Myocyte (in vitro differentiated cells): ENCODE results near the gene ZBTB49. TPM values are rescaled to one million over a fixed set of nuclear protein-coding genes. Genes with fewer than 3 reads are reported as not detected.
"Not testable (repeated sequence)": the region's sequence is repeated elsewhere in the genome, so short reads cannot be mapped to it uniquely, and the experiment has no call there.

Experiments used
- DNase-seq: peaks from one replicate; pipeline ENCODE4 v3.0.0-alpha.2; 2012; ENCODE audit warnings: low read depth
- polyA plus RNA-seq: library from polyadenylated mRNA; unstranded; fragments of >200 nt; gene quantifications from one replicate; pipeline ENCODE4 v1.2.1, GENCODE V29; 2012; ENCODE audit warnings: missing spikeins
- total RNA-seq: library from RNA; depleted of rRNA; stranded (reverse); fragments of >200 nt; gene quantifications from 2 replicates; pipeline ENCODE4 v1.2.3, GENCODE V29; 2014

ZBTB49 gene, protein sequence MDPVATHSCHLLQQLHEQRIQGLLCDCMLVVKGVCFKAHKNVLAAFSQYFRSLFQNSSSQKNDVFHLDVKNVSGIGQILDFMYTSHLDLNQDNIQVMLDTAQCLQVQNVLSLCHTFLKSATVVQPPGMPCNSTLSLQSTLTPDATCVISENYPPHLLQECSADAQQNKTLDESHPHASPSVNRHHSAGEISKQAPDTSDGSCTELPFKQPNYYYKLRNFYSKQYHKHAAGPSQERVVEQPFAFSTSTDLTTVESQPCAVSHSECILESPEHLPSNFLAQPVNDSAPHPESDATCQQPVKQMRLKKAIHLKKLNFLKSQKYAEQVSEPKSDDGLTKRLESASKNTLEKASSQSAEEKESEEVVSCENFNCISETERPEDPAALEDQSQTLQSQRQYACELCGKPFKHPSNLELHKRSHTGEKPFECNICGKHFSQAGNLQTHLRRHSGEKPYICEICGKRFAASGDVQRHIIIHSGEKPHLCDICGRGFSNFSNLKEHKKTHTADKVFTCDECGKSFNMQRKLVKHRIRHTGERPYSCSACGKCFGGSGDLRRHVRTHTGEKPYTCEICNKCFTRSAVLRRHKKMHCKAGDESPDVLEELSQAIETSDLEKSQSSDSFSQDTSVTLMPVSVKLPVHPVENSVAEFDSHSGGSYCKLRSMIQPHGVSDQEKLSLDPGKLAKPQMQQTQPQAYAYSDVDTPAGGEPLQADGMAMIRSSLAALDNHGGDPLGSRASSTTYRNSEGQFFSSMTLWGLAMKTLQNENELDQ
- total RNA-seq: 2.2 and 8.7 TPM in 2 replicates
- polyA plus RNA-seq: 2.8 TPM

- peak; percentile 92 for DNase-seq
Measured at GRCh38 chr4:4289941-4290850, at the start of gene ZBTB49, which contains the start of gene LYAR. Gene ZBTB49, plus strand, starts transcription at chr4:4290251. Its CDS starts 9,695 bp downstream, at chr4:4299946. Gene LYAR, minus strand, starts transcription at chr4:4290154. Its CDS starts 6,412 bp downstream, at chr4:4283742.

DNA sequence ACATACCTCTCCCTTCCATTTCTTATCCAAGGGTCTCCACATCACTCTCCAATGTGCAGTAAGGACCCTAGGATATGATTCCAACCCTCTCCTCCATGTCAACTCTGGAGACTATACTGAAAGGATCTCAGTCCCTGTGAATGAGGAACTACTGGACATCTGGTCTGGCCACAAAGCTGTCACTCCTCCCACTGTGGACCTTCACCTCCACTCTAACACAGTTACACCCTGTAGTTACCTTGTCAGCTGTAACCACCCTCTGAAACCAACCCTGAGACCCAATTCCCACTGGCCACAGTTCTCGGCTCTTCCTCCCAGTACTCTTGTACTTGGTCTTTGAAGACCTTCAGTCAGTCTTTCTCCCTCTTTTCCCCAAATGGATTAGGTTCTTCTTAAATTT lies 44.9 kb upstream of the ZBTB49 start:
- no peak for DNase-seq

GRCh38 chr4:4247696-4248028 lies 42.4 kb upstream of the ZBTB49 start:
- DNase-seq: no peak

- peak; percentile 95 for DNase-seq
Measured at GRCh38 chr4:4248029-4248884, 41.8 kb upstream of the ZBTB49 start, which contains the start of gene TMEM128. Gene TMEM128, minus strand, starts transcription at chr4:4248223. Its CDS starts 21 bp downstream, at chr4:4248202.

- DNase-seq: no peak
Measured at GRCh38 chr4:4248885-4249203, 41.2 kb upstream of the ZBTB49 start.

GRCh38 chr4:4249342-4249741 lies 40.7 kb upstream of the ZBTB49 start:
- DNase-seq: not testable (repeated sequence)

DNA sequence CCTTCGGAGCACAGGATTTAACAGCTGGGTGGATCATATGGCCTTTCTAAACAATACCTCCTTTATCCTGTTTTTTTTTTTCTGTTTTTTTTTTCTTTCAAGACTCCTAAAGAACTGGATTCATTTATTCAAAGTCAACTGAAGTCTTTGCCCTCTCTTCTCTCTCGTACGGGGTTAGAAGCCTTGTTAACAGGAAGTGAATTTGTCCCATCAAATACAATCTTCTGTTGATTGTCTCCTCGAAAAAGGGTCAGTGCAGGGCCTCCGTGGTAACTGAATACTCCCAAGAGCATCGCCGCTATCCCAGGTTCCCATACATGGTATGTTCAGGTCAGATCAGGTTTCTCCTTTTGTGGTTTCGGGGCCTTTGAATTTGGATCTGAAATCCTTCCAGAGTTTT lies 40.2 kb upstream of the ZBTB49 start:
- DNase-seq: no peak

GRCh38 chr4:4254199-4254598 lies 35.9 kb upstream of the ZBTB49 start:
- DNase-seq: no peak

DNA sequence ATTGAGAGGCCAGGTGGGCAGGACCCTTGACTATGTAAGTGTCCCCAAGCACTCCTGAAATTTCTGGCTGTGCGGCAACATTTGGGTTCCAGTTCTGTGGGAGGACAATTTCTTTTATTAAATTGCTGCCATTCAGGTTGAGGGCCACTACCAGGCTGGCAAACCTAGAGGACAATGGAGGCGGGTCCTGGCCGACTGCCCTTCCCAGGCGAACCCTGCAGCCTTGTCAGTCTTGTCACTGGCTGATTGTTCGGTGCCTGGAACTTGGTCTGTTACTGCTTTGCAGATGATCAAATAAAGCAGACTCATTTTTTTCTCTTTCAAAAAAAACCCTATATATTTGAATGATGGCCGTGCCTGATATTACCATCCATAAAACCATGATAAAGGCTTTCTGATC lies 35.4 kb upstream of the ZBTB49 start:
- DNase-seq: no peak

DNA sequence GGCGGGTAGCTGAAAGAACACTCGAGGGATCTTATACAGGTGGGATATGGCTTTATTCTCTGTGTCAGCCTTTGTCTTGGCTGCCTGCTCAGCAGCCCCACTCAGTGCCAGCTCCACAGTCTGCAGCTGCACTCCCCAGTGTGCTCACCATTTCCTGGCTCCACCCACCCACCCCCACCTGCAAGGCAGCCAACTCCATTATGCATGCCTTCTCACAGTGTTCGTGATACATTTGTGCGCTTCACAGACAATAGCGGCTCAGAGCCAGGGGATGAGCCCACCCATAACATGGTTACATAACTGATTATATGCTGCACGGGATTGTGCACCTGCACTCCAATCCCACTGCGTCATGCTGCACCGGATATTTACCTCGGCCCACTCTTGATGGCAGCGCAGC lies 33.3 kb upstream of the ZBTB49 start:
- no peak for DNase-seq

DNA sequence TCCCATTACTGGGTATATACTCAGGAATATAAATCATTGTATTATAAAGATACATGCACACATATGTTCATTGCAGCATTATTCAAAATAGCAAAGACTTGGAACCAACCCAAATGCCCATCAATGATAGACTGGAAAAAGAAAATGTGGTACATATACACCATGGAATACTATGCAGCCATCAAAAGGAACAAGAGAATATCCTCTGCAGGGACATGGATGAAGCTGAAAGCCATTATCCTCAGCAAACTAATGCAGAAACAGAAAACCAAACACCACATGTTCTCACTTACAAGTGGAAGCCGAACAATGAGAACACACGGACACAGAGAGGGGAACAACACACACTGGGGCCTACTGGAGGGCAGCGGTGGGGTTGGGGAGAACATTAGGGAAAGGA lies 32.3 kb upstream of the ZBTB49 start:
- not testable (repeated sequence) for DNase-seq

DNA sequence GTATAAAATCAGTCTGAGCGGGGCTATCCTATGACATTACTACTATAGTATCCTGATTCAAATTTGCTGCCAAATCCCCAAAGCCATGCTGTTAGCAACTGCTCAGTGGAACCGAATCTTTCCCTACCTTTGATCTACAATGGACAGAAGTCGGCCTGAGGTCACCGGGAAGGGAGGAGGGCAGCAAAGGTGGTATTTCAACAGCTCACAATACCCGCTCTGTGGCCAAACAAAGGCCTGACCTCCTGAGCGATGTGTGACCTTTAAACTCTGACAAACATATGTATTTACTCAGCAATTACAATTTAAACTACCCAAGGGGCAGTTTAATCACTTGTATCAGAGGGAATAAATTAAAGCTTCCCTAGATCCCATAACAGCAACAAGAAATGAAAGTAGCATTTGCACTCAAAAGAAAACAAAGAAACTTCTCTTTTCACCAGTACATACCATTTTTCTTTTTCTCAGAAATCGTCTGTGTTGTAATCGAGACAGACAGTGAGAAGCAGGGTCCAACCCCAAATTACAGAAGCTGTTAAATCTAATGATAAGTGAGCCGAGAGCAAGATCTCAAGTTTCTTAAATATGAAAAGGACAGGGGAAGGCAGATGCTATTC lies 30.5 kb upstream of the ZBTB49 start:
- DNase-seq: no peak

DNA sequence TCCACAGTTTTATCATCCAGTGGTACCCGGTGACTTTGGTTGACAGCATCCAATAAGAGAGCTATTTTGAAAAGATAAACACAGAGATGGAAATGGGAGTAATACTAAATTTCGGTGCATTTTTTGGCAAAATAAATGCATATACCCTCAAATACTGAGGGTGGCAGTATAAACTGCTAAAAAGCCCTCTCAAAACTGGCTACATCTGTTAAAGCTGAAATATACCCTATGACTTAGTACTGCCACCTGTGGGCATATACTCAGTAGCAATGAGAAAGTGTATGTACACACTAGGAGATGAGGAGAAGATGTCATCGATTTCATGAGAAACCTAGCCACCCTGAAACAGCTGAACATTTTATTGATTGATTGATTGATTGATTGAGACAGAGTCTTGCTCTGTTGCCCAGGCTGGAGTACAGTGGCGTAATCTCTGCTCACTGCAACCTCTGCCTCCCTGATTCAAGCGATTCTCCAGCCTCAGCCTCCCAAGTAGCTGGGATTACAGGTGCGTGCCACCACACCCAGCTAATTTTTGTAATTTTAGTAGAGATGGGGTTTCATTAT lies 29.8 kb upstream of the ZBTB49 start:
- DNase-seq: peak; percentile 43

GRCh38 chr4:4267981-4268380 lies 22.1 kb upstream of the ZBTB49 start:
- DNase-seq: peak; percentile 18

DNA sequence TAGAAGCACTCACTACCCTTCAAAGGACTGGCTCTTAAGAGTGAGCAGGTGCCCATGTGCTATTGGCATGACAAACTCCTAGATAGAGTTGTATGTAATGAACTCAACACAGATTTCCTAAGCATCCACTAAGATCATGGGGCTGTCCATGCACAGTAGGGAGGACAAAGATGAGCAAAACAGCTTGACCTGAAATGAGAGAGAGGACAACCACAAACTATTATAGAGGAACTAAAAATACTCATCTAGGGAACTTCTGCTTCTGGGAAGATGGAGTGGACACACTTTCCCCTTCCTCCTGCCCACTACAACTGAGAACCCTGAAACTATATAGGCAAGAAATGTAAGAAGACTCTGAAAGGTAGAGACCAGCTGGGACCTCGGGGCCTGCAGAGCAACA lies 21.3 kb upstream of the ZBTB49 start:
- peak; percentile 21 for DNase-seq

- no peak for DNase-seq
Measured at GRCh38 chr4:4269331-4269731, 20.7 kb upstream of the ZBTB49 start.

DNA sequence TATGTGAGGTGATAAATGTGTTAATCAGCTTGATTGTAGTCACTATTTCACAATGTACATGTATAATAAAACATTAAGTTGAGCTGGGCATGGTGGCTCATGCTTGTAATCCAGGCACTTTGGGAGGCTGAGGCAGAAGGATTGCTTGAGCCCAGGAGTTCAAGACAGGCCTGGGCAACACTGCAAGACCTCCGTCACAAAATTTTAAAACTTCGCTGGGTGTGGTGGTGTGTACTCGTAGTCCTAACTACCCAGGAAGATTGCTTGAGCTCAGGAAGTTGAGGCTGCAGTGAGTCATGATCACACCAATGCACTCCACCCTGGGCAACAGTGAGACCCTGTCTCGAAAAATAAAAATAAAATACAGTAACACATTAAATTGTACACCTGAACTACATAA lies 20.2 kb upstream of the ZBTB49 start:
- DNase-seq: no peak

DNA sequence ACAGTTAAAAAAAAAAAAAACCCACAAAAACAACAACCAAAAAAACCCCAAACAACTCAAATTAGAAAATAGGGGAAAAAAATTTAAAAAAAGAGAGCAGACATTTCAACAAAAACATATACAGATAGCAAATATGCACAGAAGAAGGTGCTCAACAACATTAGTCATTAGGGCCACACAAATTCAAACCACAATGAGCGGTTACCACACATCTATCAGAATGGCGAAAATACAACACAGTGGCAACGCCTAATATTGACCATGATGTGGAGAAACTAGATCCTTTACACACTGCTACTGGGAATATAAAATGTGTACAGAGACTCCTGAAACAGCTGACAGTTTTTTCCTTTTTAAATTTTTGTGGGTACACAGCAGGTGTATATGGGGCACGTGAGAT lies 19.5 kb upstream of the ZBTB49 start:
- peak; percentile 41 for DNase-seq

DNA sequence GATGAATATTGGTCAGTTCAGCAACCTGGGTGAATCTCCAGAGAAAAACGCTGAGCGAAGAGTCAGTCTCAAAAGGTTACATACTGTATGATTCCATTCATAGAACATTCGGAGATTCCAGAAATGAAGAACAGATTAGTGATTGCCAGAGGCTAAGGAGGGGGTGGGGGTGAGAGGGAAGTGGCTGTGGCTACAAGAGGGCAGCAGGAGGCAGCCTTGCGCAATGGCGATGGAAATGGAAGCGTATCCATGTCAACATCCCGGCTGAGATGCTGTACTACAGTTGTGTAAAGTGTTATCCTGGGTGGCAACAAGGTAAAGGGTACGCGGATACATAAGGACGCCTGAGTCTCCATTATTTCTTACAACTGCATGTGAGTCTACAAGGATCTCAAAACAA lies 18.1 kb upstream of the ZBTB49 start:
- no peak for DNase-seq

- DNase-seq: no peak
Measured at GRCh38 chr4:4274226-4274625, 15.8 kb upstream of the ZBTB49 start.
